SK-N-SH (cell line): ENCODE data around the gene PRRT1. TPM values are rescaled to one million over a fixed set of nuclear protein-coding genes. Genes with fewer than 3 reads are reported as not detected.

Source experiments
- CTCF ChIA-PET: fragments of 300-600, 350-600 bp; formaldehyde crosslinking; extraction: SDS; loops from one replicate; lab custom pipeline; 2021; lab: Yijun Ruan, JAX
- POLR2A ChIA-PET: fragments of 350-600 bp; sonication (Branson Sonifier 250); formaldehyde crosslinking; extraction: SDS; loops from one replicate; lab custom pipeline; 2020; ENCODE audit warnings: antibody characterized with exemption, inconsistent platforms; lab: Yijun Ruan, JAX
- DNase-seq: peaks from one replicate; pipeline ENCODE4 v3.0.0; 2012
- H2AFZ ChIP-seq: fragments of 200-600 bp; sonication (generic); 2 replicates; pipeline ENCODE4 v1.8.1; 2016; ENCODE audit warnings: antibody characterized with exemption, mild to moderate bottlenecking, low read depth
- H3F3A ChIP-seq: fragments of 200-600 bp; sonication (generic); replicated peaks from 2 replicates; pipeline ENCODE3; 2016; ENCODE audit warnings: antibody characterized with exemption, mild to moderate bottlenecking; ENCODE audit not compliant: insufficient read depth
- H3K27ac ChIP-seq, 2 experiments: fragments of 200-500 bp in 1 of 2; fragments of 200-600 bp in 1 of 2; sonication (Bioruptor generic) in 1 of 2; sonication (generic), shearing (Covaris generic) in 1 of 2; 2 replicates each; pipeline versions ENCODE4 v1.5.1 to v1.6.1; 2014 to 2016; ENCODE audit warnings: low read depth in 2 of 2, inconsistent platforms in 1 of 2, low read length in 1 of 2, mild to moderate bottlenecking in 1 of 2, mixed read lengths in 1 of 2
- H3K27me3 ChIP-seq: fragments of 200-600 bp; sonication (generic), shearing (Covaris generic); 2 replicates; pipeline ENCODE4 v1.6.1; 2016; ENCODE audit warnings: mixed run types; ENCODE audit not compliant: insufficient read depth
- H3K36me3 ChIP-seq, 2 experiments: fragments of 200-500 bp in 1 of 2; fragments of 200-600 bp in 1 of 2; sonication (Bioruptor generic) in 1 of 2; sonication (generic) in 1 of 2; replicated peaks in 1 of 2; 2 replicates each; pipeline versions ENCODE3 to v1.5.1; 2014 to 2016; ENCODE audit warnings: low read length in 1 of 2, mild to moderate bottlenecking in 1 of 2; ENCODE audit not compliant: insufficient read depth in 2 of 2, control insufficient read depth in 1 of 2
- H3K4me1 ChIP-seq, 2 experiments: fragments of 200-500 bp in 1 of 2; fragments of 200-600 bp in 1 of 2; sonication (Bioruptor generic) in 1 of 2; sonication (generic), shearing (Covaris generic) in 1 of 2; 2 replicates each; pipeline versions ENCODE4 v1.5.1 to v1.6.1; 2014 to 2016; ENCODE audit warnings: low read depth in 1 of 2, low read length in 1 of 2, mixed run types in 1 of 2; ENCODE audit not compliant: insufficient read depth in 2 of 2, control insufficient read depth in 1 of 2
- H3K4me2 ChIP-seq: fragments of 200-600 bp; sonication (generic), shearing (Covaris generic); 2 replicates; pipeline ENCODE4 v1.6.1; 2017; ENCODE audit warnings: mixed run types
- H3K4me3 ChIP-seq, 2 experiments: fragments of 200-500 bp in 1 of 2; fragments of 200-600 bp in 1 of 2; sonication (Bioruptor generic) in 1 of 2; sonication (generic), shearing (Covaris generic) in 1 of 2; 2 replicates each; pipeline versions ENCODE4 v1.5.1 to v1.8.1; 2014 to 2016; ENCODE audit warnings: low read depth in 2 of 2, inconsistent platforms in 1 of 2, low read length in 1 of 2, mild to moderate bottlenecking in 1 of 2, mixed read lengths in 1 of 2, moderate library complexity in 1 of 2
- H3K79me2 ChIP-seq: fragments of 200-600 bp; sonication (generic); 2 replicates; pipeline ENCODE4 v1.8.1; 2017; ENCODE audit warnings: mild to moderate bottlenecking; ENCODE audit not compliant: insufficient read depth
- H3K9ac ChIP-seq: fragments of 200-600 bp; sonication (generic); 2 replicates; pipeline ENCODE4 v1.6.1; 2017; ENCODE audit warnings: mixed run types
- H3K9me2 ChIP-seq: fragments of 200-600 bp; sonication (generic); 2 replicates; pipeline ENCODE4 v1.6.1; 2017; ENCODE audit warnings: mixed run types
- H3K9me3 ChIP-seq: fragments of 200-600 bp; sonication (generic); 2 replicates; pipeline ENCODE4 v1.6.1; 2017; ENCODE audit warnings: mixed run types, mild to moderate bottlenecking, moderate library complexity
- H4K20me1 ChIP-seq: fragments of 200-600 bp; sonication (generic); 2 replicates; pipeline ENCODE4 v1.6.1; 2017; ENCODE audit warnings: mild to moderate bottlenecking, mixed run types; ENCODE audit not compliant: insufficient read depth
- CTCF ChIP-seq: fragments of 200-600 bp; sonication (generic); IDR thresholded peaks from 2 replicates; pipeline ENCODE4 v1.6.1; 2017; ENCODE audit warnings: antibody characterized with exemption, mild to moderate bottlenecking, moderate library complexity
- ELF1 ChIP-seq: IDR thresholded peaks from 2 replicates; pipeline ENCODE4 v1.4.0; 2012
- EP300 ChIP-seq, 2 experiments: IDR thresholded peaks; 2 replicates each; pipeline versions ENCODE4 v1.4.0 to v1.6.1; 2012; ENCODE audit warnings: borderline replicate concordance in 1 of 2, low read depth in 1 of 2, low read length in 1 of 2
- EZH2phosphoT487 ChIP-seq: fragments of 200-600 bp; sonication (generic); IDR thresholded peaks from 2 replicates; pipeline ENCODE4 v1.6.1; 2017; ENCODE audit warnings: low read depth, mixed run types, mild to moderate bottlenecking, antibody characterized with exemption, moderate library complexity, borderline replicate concordance
- FOXJ3 ChIP-seq: sonication (generic); formaldehyde crosslinking; IDR thresholded peaks from 2 replicates; pipeline ENCODE4 v1.5.1; 2020; ENCODE audit warnings: mild to moderate bottlenecking, missing genetic modification reagents
- FOXM1 ChIP-seq: IDR thresholded peaks from 2 replicates; pipeline ENCODE4 v1.4.0; 2012; ENCODE audit warnings: low read depth, mild to moderate bottlenecking
- GABPA ChIP-seq: IDR thresholded peaks from 2 replicates; pipeline ENCODE4 v1.4.0; 2012; ENCODE audit warnings: low read depth, mild to moderate bottlenecking
- GATA2 ChIP-seq: sonication (generic); formaldehyde crosslinking; IDR thresholded peaks from 2 replicates; pipeline ENCODE4 v1.5.0; 2020; ENCODE audit warnings: mild to moderate bottlenecking, missing genetic modification reagents
- IRF3 ChIP-seq: fragments of 150-350 bp; IDR thresholded peaks from 2 replicates; pipeline ENCODE4 v1.6.1; 2016; ENCODE audit warnings: mild to moderate bottlenecking, low read depth, low read length
- JUND ChIP-seq: IDR thresholded peaks from 2 replicates; pipeline ENCODE4 v1.4.0; 2012
- MAX ChIP-seq: IDR thresholded peaks from 2 replicates; pipeline ENCODE4 v1.4.0; 2012; ENCODE audit warnings: low read depth
- MEF2A ChIP-seq: IDR thresholded peaks from 2 replicates; pipeline ENCODE4 v1.4.0; 2012; ENCODE audit warnings: low read depth, borderline replicate concordance
- MXI1 ChIP-seq: IDR thresholded peaks from 2 replicates; pipeline ENCODE4 v1.6.1; 2012; ENCODE audit warnings: mild to moderate bottlenecking, low read depth, low read length, improper control_type of control experiment
- NRF1 ChIP-seq: IDR thresholded peaks from 2 replicates; pipeline ENCODE4 v1.6.1; 2012; ENCODE audit warnings: low read depth, mild to moderate bottlenecking, low read length
- PBX3 ChIP-seq: IDR thresholded peaks from 2 replicates; pipeline ENCODE4; 2012
- RCOR1 ChIP-seq: fragments of 150-350 bp; IDR thresholded peaks from 2 replicates; pipeline ENCODE4 v1.6.1; 2017; ENCODE audit warnings: antibody characterized with exemption, low read length
- SMC3 ChIP-seq: IDR thresholded peaks from 2 replicates; pipeline ENCODE4 v1.6.1; 2012; ENCODE audit warnings: low read depth, low read length, improper control_type of control experiment
- TAF1 ChIP-seq: IDR thresholded peaks from 2 replicates; pipeline ENCODE4 v1.6.1; 2012; ENCODE audit warnings: low read depth, mild to moderate bottlenecking, low read length, moderate library complexity, borderline replicate concordance
- TCF12 ChIP-seq: IDR thresholded peaks from 2 replicates; pipeline ENCODE4 v1.4.0; 2012
- TEAD4 ChIP-seq: IDR thresholded peaks from 2 replicates; pipeline ENCODE4 v1.4.0; 2012; ENCODE audit warnings: mild to moderate bottlenecking, borderline replicate concordance; ENCODE audit not compliant: insufficient read depth
- USF1 ChIP-seq: IDR thresholded peaks from 2 replicates; pipeline ENCODE4 v1.4.0; 2012; ENCODE audit warnings: low read depth, borderline replicate concordance
- YY1 ChIP-seq: IDR thresholded peaks from 2 replicates; pipeline ENCODE4 v1.4.0; 2012; ENCODE audit warnings: low read depth, mild to moderate bottlenecking
- ZBTB33 ChIP-seq: IDR thresholded peaks from 2 replicates; pipeline ENCODE4 v1.4.0; 2012; ENCODE audit warnings: low read depth, borderline replicate concordance
- WGBS: methylation state at CpG from one replicate; pipeline ENCODE4 v1.1.6; 2017; ENCODE audit warnings: low lambda C conversion rate; 5-methylcytosine and 5-hydroxymethylcytosine counted together
- polyA plus RNA-seq, 3 experiments: library from polyadenylated mRNA; depleted of rRNA; stranded (reverse); fragments of >200 nt; gene quantifications; 2 replicates each; pipeline ENCODE4 v1.2.3, GENCODE V29; 2012

Gene PRRT1
- polyA plus RNA-seq, 1 of the 3 experiments (the other 2 are of a cell fraction) = 1.5 TPM

GRCh38 chr6:32118782-32119628 lies 32.7 kb downstream of the PRRT1 start:
- ChIA-PET POLR2A (interaction anchor here (1.8 kb wide), 1 partner anchor 10 kb away, joined by 6 read pairs; the partner anchor contains the start of gene ATF6B), CTCF (interaction anchor here (0.6 to 4.1 kb wide), 32 partner anchors 10 to 1208 kb away, joined by 3 to 43 read pairs (median 5); partner anchors contain the start of genes ATF6B, EGFL8, FKBPL and GPSM3)
- Histone ChIP-seq H4K20me1 (no peaks in the 10 kb centered on the region), H2AFZ (no peak overlapping the region), H3K9me2 (no peaks in the 10 kb centered on the region), H3K4me2 (no peak overlapping the region), H3K36me3 (peaks cover 23 to 35% of the 10 kb centered on the region in 2 experiments), H3K27ac (peak overlapping the region; percentile 14 to 29; a peak in 1 of 4 replicates), H3K79me2 (peaks cover 14% of the 10 kb centered on the region), H3K9me3 (no peaks in the 10 kb centered on the region), H3K4me3 (no peak overlapping the region; a peak in 1 of 4 replicates), H3K4me1 (peaks cover 1 to 5% of the 10 kb centered on the region in 2 experiments; a peak in 1 of 4 replicates), H3F3A (peaks cover 24% of the 10 kb centered on the region), H3K27me3 (no peaks in the 10 kb centered on the region), H3K9ac (no peak overlapping the region)
- WGBS = 35% methylated on average over 14 of the region's 17 CpGs
- peak; percentile 83 for DNase-seq
- no peak for TF ChIP-seq FOXM1
- TF ChIP-seq MAX = no peak
- peak; percentile 85 for TF ChIP-seq SMC3
- TF ChIP-seq MEF2A = no peak
- TF ChIP-seq FOXJ3 (CRISPR knock-in tag) = no peak
- TF ChIP-seq GATA2 = no peak
- no peak for TF ChIP-seq TCF12
- 0 out of 2 replicates have a peak, but pooled peaks have one; percentile 28 for TF ChIP-seq RCOR1
- TF ChIP-seq YY1 = no peak
- no peak for TF ChIP-seq EP300 (IDR thresholded peaks at IDR 0.05; ENCODE audit: borderline replicate concordance in 1 of 2, low read depth in 1 of 2, low read length in 1 of 2)
- TF ChIP-seq ELF1 = no peak
- TF ChIP-seq TAF1 = no peak
- no peak for TF ChIP-seq TEAD4
- no peak for TF ChIP-seq ZBTB33
- TF ChIP-seq IRF3 = no peak
- TF ChIP-seq EZH2phosphoT487 = no peak
- TF ChIP-seq JUND = no peak
- no peak for TF ChIP-seq NRF1
- no peak for TF ChIP-seq USF1
- no peak for TF ChIP-seq GABPA
- no peak for TF ChIP-seq PBX3
- TF ChIP-seq MXI1 = peak; percentile 32; the same call in 1 of the 2 replicates
- TF ChIP-seq CTCF = peak; percentile 89
